AG09309 (cell line): Measurements from ENCODE around the gene BPGM.

Experiments used
- DNase-seq: peaks from one replicate; pipeline ENCODE4 v3.0.0-alpha.2; 2010; ENCODE audit warnings: low read depth
- H3K4me3 ChIP-seq: 2 replicates; pipeline ENCODE4 v1.5.1; 2011; ENCODE audit warnings: mild to moderate bottlenecking, low read depth, low read length, moderate library complexity; ENCODE audit not compliant: control insufficient read depth
- CTCF ChIP-seq: IDR thresholded peaks from 2 replicates; pipeline ENCODE4 v1.5.1; 2011; ENCODE audit warnings: mild to moderate bottlenecking, low read depth, low read length, inconsistent platforms; ENCODE audit not compliant: insufficient read depth, control insufficient read depth; ENCODE audit errors: missing control alignments

Gene BPGM

GRCh38 chr7:134649226-134649775 is 2.6 kb downstream of the BPGM start:
- H3K4me3 ChIP-seq = no peak overlapping the region
- TF ChIP-seq CTCF = no peak
- no peak for DNase-seq

GRCh38 chr7:134651991-134652390 is 5.3 kb downstream of the BPGM start:
- H3K4me3 ChIP-seq = no peak overlapping the region
- no peak for DNase-seq
- TF ChIP-seq CTCF = no peak

GRCh38 chr7:134654104-134654775 is 7.6 kb downstream of the BPGM start:
- no peak overlapping the region for H3K4me3 ChIP-seq
- TF ChIP-seq CTCF = no peak
- DNase-seq = no peak

GRCh38 chr7:134657526-134657925 is 10.9 kb downstream of the BPGM start:
- no peak for DNase-seq
- no peak for TF ChIP-seq CTCF
- H3K4me3 ChIP-seq = no peak overlapping the region

- no peak for TF ChIP-seq CTCF
- no peak for DNase-seq
- H3K4me3 ChIP-seq = peak overlapping the region; percentile 8; the same call in 1 of the 2 replicates
Measured at GRCh38 chr7:134660242-134660785, 13.7 kb downstream of the BPGM start.

GRCh38 chr7:134660961-134661376 is 14.3 kb downstream of the BPGM start:
- H3K4me3 ChIP-seq = no peak overlapping the region
- peak; percentile 50 for DNase-seq
- no peak for TF ChIP-seq CTCF
